Measurements from ENCODE around the gene CCDC136. TPM values are rescaled to one million over a fixed set of nuclear protein-coding genes. Genes with fewer than 3 reads are reported as not detected.

CCDC136 gene
- total RNA-seq (2022; extraction: Qiagen RNA extraction; ENCODE audit: low read depth), result 1.6 to 3.2 TPM (median 2.4 TPM) in 5 replicates

GRCh38 chr7:128791121-128791971 lies at the start of gene CCDC136:
Gene CCDC136 (plus strand): TSS chr7:128791968. CDS start chr7:128792412, 444 bp downstream.

DNA sequence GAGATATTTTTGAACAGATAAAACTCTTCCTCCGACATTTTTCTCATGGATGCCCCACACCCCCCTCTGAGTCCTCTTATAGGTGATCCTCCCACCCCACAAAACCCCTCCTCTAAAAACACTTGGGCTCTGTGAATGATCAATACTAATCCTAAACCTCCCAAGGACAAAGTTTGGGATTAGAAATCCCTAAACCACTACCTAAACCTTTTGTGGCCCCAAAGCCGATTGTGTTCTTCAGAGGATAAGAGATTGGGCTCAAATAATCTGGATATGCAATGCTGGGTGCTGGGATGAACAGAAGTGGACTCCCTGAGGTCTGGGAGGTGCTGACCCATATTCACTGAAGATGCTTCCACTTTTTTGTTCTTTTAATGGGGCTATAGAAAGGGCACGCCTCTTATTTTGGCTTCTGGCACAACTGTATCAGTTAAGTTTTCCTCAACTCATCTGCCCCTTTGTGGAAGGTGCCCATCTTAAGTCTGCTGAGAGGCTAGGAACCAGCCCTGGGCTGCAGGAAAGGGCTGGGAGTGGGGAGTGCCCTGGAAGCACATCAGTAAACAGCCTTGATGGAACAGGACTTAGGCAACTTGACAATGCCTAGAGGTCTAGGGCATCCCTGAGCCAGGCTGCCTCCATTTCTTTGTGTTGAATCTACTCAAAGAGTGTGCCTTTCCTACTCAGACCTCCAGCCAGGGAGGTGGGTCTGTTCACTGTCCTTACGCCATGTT lies 15.9 kb upstream of the CCDC136 start, which contains the start of gene OPN1SW:
Gene OPN1SW, minus strand, starts transcription at position 51 of the 731 bp plus-strand sequence. Its CDS starts 13 bp downstream, at position 38.

GRCh38 chr7:128830231-128831177 lies 38.7 kb downstream of the CCDC136 start, which contains the start of gene FLNC:
Gene FLNC (plus strand): TSS chr7:128830406. CDS start chr7:128830638, 232 bp downstream.

DNA sequence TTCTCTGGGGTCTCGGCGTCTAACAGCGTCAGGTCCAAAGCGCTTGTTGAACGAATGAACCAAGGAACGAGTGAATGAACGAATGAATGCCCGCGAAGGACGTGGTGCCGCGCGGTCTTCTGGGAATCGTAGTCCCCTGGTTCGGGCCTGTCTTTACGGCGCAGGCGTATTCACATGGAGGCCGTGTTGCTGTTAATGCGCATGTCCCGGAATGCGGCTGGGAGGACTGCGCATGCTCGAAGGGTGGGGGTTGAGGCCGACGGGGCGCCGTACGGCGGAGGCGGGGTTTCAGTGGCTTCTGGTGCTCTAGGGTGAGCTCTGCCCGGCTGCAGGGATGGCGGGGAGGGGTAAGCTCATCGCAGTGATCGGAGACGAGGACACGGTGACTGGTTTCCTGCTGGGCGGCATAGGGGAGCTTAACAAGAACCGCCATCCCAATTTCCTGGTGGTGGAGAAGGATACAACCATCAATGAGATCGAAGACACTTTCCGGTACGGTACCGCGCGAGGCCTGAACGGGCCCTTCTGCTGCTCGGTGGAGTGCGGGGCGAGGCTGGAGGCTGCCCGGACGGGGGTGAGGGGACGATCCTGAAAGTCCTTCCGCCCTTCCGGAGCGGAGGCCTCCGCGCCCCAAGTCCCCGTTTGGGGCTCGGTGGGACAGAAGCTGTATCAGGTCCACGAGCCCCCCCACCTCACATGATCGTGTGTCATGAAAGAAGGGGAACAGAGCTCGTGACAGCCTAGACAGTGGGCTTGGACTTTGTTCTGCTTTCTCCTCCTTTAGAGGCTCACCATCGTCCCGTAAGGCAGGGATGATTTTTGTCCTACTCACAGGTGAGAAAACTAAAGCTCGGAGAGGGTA lies 71.0 kb downstream of the CCDC136 start, which contains the start of gene ATP6V1F:
Gene ATP6V1F, plus strand, starts transcription at position 286 of the 862 bp plus-strand sequence. Its CDS starts 49 bp downstream, at position 335.

Other genes starting within 250 kb of the CCDC136 start
- gene GARIN1A, start 119.7 kb upstream of the CCDC136 start, total RNA-seq (2022; extraction: Qiagen RNA extraction; ENCODE audit: low read depth), result 0.42 to 1.4 TPM (median 0.71 TPM) in 5 replicates
- 118 to 220 TPM (median 154 TPM) in 5 replicates for gene CALU, start 52.6 kb upstream of the CCDC136 start, total RNA-seq (2022; extraction: Qiagen RNA extraction; ENCODE audit: low read depth)
- gene OPN1SW, start 16.2 kb upstream of the CCDC136 start, total RNA-seq (2022; extraction: Qiagen RNA extraction; ENCODE audit: low read depth), result not detected in 5 replicates
- gene FLNC, start 38.4 kb downstream of the CCDC136 start, total RNA-seq (2022; extraction: Qiagen RNA extraction; ENCODE audit: low read depth), result 3.6 to 7.6 TPM (median 5.3 TPM) in 5 replicates
- 250 to 277 TPM (median 267 TPM) in 5 replicates for gene ATP6V1F, start 70.9 kb downstream of the CCDC136 start, total RNA-seq (2022; extraction: Qiagen RNA extraction; ENCODE audit: low read depth)
- gene KCP, start 118.7 kb downstream of the CCDC136 start, total RNA-seq (2022; extraction: Qiagen RNA extraction; ENCODE audit: low read depth), result 0.08 to 0.18 TPM (median 0.14 TPM) in 5 replicates
- gene IRF5, start 146.0 kb downstream of the CCDC136 start, total RNA-seq (2022; extraction: Qiagen RNA extraction; ENCODE audit: low read depth), result 9.7 to 17.2 TPM (median 12.2 TPM) in 5 replicates

Measured in A549 treated with RU486 at 1 μM for 4 hours (cell line).